Tibial nerve (tissue), 4 donors: ENCODE data around the gene PPFIBP2. TPM values are rescaled to one million over a fixed set of nuclear protein-coding genes. Genes with fewer than 3 reads are reported as not detected.
A peak's percentile ranks its signal among the peaks of the same experiment; 100 is the strongest.

Experiments
- DNase-seq, 2 donors: peaks; one replicate each; pipeline ENCODE4 v3.0.0-alpha.2; 2019; ENCODE audit warnings: low spot score in 2 of 2
- H3K27ac ChIP-seq, 4 donors: fragments of 200-600 bp; sonication (generic) in 3 of 4; one replicate each; pipeline ENCODE4 v1.5.1; 2017 to 2019; ENCODE audit warnings: mild to moderate bottlenecking in 1 of 4
- H3K27me3 ChIP-seq, 2 donors: fragments of 200-600 bp; sonication (generic) in 1 of 2; one replicate each; pipeline versions ENCODE4 v1.5.1 to v1.6.0; 2017 to 2019
- H3K36me3 ChIP-seq, 3 donors: fragments of 200-600 bp; sonication (generic); one replicate each; pipeline ENCODE4 v1.5.1; 2018 to 2019
- H3K4me1 ChIP-seq, 4 donors: fragments of 200-600 bp; sonication (generic) in 3 of 4; one replicate each; pipeline ENCODE4 v1.5.1; 2017 to 2019
- H3K4me3 ChIP-seq, 4 donors: fragments of 200-600 bp; sonication (generic) in 3 of 4; one replicate each; pipeline ENCODE4 v1.5.1; 2017 to 2019; ENCODE audit warnings: mild to moderate bottlenecking in 1 of 4, moderate library complexity in 1 of 4
- H3K9me3 ChIP-seq, 4 donors: fragments of 200-600 bp; sonication (generic) in 3 of 4; one replicate each; pipeline ENCODE4 v1.5.1; 2017 to 2019
- EP300 ChIP-seq, 2 donors: sonication (generic); formaldehyde crosslinking; IDR thresholded peaks; one replicate each; pipeline ENCODE4 v1.6.1; 2017; ENCODE audit warnings: antibody characterized with exemption in 2 of 2, mild to moderate bottlenecking in 1 of 2
- POLR2A ChIP-seq, 2 donors: fragments of 450-650 bp; IDR thresholded peaks; one replicate each; pipeline ENCODE4 v1.6.1; 2017; ENCODE audit warnings: antibody characterized with exemption in 2 of 2, mild to moderate bottlenecking in 2 of 2, moderate library complexity in 2 of 2
- whole genome bisulfite sequencing, 2 donors: methylation state at CpG; one replicate each; pipeline ENCODE4 v1.1.5; 2018; 5-methylcytosine and 5-hydroxymethylcytosine counted together
- total RNA-seq, 4 donors: library from RNA; depleted of rRNA; stranded (reverse); fragments of >200 nt; gene quantifications; one replicate each; pipeline ENCODE4 v1.1.0, GENCODE V29; 2016
- TF ChIP-seq, protein P1 (sequence below), 5 experiments: fragments of 200-600 bp in 3 of 5; fragments of 450-650 bp in 2 of 5; sonication (generic) in 3 of 5; IDR thresholded peaks; one replicate each; pipeline ENCODE4 v1.5.1; 2016 to 2019; ENCODE audit warnings: antibody characterized with exemption in 5 of 5, mild to moderate bottlenecking in 3 of 5, moderate library complexity in 2 of 5

The PPFIBP2 gene
- total RNA-seq, 4 donors from 2014 or later: 19.8 to 110 (median 29.2) TPM

- H3K4me3 ChIP-seq: no peak overlapping the region
- peak overlapping the region in 2 of 4 donors; percentile 40 to 60 for H3K27ac ChIP-seq
- WGBS, 2 donors: 48 to 75% methylated on average over 1 of the region's 1 CpG
- no peak for DNase-seq
- H3K36me3 ChIP-seq: peaks cover 0 to 9% (median 0%) of the 10 kb centered on the region in 3 donors
- peaks cover 0 to 21% (median 6%) of the 10 kb centered on the region in 4 donors for H3K4me1 ChIP-seq
- no peak for TF ChIP-seq EP300 (IDR thresholded peaks at IDR 0.05)
- no peak for TF ChIP-seq POLR2A (IDR thresholded peaks at IDR 0.05)
- TF ChIP-seq, protein P1, sequence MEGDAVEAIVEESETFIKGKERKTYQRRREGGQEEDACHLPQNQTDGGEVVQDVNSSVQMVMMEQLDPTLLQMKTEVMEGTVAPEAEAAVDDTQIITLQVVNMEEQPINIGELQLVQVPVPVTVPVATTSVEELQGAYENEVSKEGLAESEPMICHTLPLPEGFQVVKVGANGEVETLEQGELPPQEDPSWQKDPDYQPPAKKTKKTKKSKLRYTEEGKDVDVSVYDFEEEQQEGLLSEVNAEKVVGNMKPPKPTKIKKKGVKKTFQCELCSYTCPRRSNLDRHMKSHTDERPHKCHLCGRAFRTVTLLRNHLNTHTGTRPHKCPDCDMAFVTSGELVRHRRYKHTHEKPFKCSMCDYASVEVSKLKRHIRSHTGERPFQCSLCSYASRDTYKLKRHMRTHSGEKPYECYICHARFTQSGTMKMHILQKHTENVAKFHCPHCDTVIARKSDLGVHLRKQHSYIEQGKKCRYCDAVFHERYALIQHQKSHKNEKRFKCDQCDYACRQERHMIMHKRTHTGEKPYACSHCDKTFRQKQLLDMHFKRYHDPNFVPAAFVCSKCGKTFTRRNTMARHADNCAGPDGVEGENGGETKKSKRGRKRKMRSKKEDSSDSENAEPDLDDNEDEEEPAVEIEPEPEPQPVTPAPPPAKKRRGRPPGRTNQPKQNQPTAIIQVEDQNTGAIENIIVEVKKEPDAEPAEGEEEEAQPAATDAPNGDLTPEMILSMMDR (IDR thresholded peaks at IDR 0.05): no peak
- H3K27me3 ChIP-seq: no peaks in the 10 kb centered on the region
- H3K9me3 ChIP-seq: no peaks in the 10 kb centered on the region
Measured at GRCh38 chr11:7551571-7551970, 37.8 kb downstream of the PPFIBP2 start.

- no peak for DNase-seq
- H3K4me1 ChIP-seq: peaks cover 0 to 21% (median 6%) of the 10 kb centered on the region in 4 donors
- 85 to 91% methylated on average over 4 of the region's 4 CpGs for WGBS, 2 donors
Measured at GRCh38 chr11:7552666-7553065, 38.9 kb downstream of the PPFIBP2 start.

GRCh38 chr11:7555052-7555699 is 41.4 kb downstream of the PPFIBP2 start:
- Histone ChIP-seq H3K27me3 (no peaks in the 10 kb centered on the region), H3K27ac (peak overlapping the region; percentile 12 to 72 (median 34)), H3K9me3 (no peaks in the 10 kb centered on the region), H3K36me3 (peaks cover 0 to 4% (median 0%) of the 10 kb centered on the region in 3 donors), H3K4me1 (peaks cover 0 to 21% (median 6%) of the 10 kb centered on the region in 4 donors), H3K4me3 (no peak overlapping the region)
- peak in 1 of 2 donors; percentile 41 for DNase-seq
- no peak for TF ChIP-seq EP300 (IDR thresholded peaks at IDR 0.05)
- TF ChIP-seq, protein P1 (IDR thresholded peaks at IDR 0.05): no peak
- TF ChIP-seq POLR2A (IDR thresholded peaks at IDR 0.05): no peak
- WGBS, 2 donors: 58 to 59% methylated on average over 7 of the region's 7 CpGs

More at GRCh38 chr11:7552666-7553065, 38.9 kb downstream of the PPFIBP2 start:
- Histone ChIP-seq H3K27me3 (no peaks in the 10 kb centered on the region), H3K27ac (no peak overlapping the region), H3K36me3 (peaks cover 0 to 9% (median 0%) of the 10 kb centered on the region in 3 donors), H3K4me3 (no peak overlapping the region), H3K9me3 (no peaks in the 10 kb centered on the region)
- TF ChIP-seq, protein P1 (IDR thresholded peaks at IDR 0.05): no peak
- TF ChIP-seq POLR2A (IDR thresholded peaks at IDR 0.05) (no peak), EP300 (IDR thresholded peaks at IDR 0.05) (no peak)

DNA sequence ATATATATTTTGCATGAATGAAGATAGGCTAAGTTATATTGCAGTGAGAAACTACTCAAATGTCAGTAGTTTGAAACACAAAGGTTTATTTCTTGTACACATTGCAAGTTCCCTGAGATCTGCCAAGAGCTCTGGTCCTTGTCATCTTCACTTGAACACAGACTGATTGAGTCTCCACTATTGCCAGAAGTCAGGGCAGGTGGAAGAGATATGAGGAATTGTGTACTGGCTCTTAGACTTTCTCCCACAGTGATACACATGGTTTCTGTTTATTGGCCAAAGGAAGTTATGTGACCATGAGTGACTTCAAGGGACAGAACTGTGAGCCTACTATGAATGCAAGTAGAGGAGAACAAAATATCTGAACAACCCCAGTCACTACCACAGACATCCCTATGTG is 44.2 kb downstream of the PPFIBP2 start:
- H3K27me3 ChIP-seq: no peaks in the 10 kb centered on the region
- peaks cover 0 to 19% (median 4%) of the 10 kb centered on the region in 4 donors for H3K4me1 ChIP-seq
- H3K27ac ChIP-seq: no peak overlapping the region
- no peak overlapping the region for H3K4me3 ChIP-seq
- no peaks in the 10 kb centered on the region for H3K9me3 ChIP-seq
- no peak for TF ChIP-seq EP300 (IDR thresholded peaks at IDR 0.05)
- TF ChIP-seq POLR2A (IDR thresholded peaks at IDR 0.05): no peak
- TF ChIP-seq, protein P1 (IDR thresholded peaks at IDR 0.05): no peak
- no peak for DNase-seq
- no peaks in the 10 kb centered on the region for H3K36me3 ChIP-seq
